ENCODE measurements around the gene ZBTB7A. TPM values are rescaled to one million over a fixed set of nuclear protein-coding genes. Genes with fewer than 3 reads are reported as not detected.

ZBTB7A gene
- total RNA-seq, 1 experiment from 2014 or later = 49.5 TPM

GRCh38 chr19:4030981-4031380 lies 35.7 kb downstream of the ZBTB7A start:
- no peaks in the 10 kb centered on the region for H3K4me1 ChIP-seq (ENCODE audit: control insufficient read depth in 1 of 2, insufficient read depth in 2 of 2, low read length in 2 of 2)
- no peak overlapping the region for H2AFZ ChIP-seq (ENCODE audit: low read depth, low read length, poor library complexity, severe bottlenecking)
- ChIA-PET RAD21 (ENCODE audit: low non-redundant PET in 1 of 2, low total read pairs in 2 of 2, uncharacterized antibody in 2 of 2, unreplicated experiment in 2 of 2) (no interaction called here), CTCF (no interaction called here), POLR2A (no interaction called here)
- DNase-seq (ENCODE audit: low read depth, low spot score) (no peak), ATAC-seq (no peak)
- no peak overlapping the region for H3K27ac ChIP-seq (ENCODE audit: low read depth, low read length)
- no peak overlapping the region for H3K4me2 ChIP-seq (ENCODE audit: low read length)
- no peaks in the 10 kb centered on the region for H3K9me3 ChIP-seq (ENCODE audit: control insufficient read depth in 1 of 2, insufficient read depth in 1 of 2, low read depth in 1 of 2, low read length in 2 of 2)
- intact Hi-C loops (cut with micrococcal nuclease) = no loop called here
- no peak overlapping the region for H3K9ac ChIP-seq (ENCODE audit: low read length)
- no peaks in the 10 kb centered on the region for H3K27me3 ChIP-seq (ENCODE audit: insufficient read depth, low read length)
- H4K20me1 ChIP-seq (ENCODE audit: insufficient read depth) = no peaks in the 10 kb centered on the region
- no peaks in the 10 kb centered on the region for H3K9me2 ChIP-seq (ENCODE audit: insufficient read depth)
- no peaks in the 10 kb centered on the region for H3K79me2 ChIP-seq (ENCODE audit: insufficient read depth, low read length)
- H3K36me3 ChIP-seq (ENCODE audit: control insufficient read depth in 1 of 2, insufficient read depth in 2 of 2, low read length in 2 of 2) = peaks cover 3 to 18% of the 10 kb centered on the region in 2 experiments
- BruUV-seq (replicated peaks) = no TSS peak
- TF ChIP-seq JUND (IDR thresholded peaks at IDR 0.05) (no peak), ATF3 (IDR thresholded peaks at IDR 0.05) (no peak), RAD21 (IDR thresholded peaks at IDR 0.05; ENCODE audit: low read depth) (no peak), REST (IDR thresholded peaks at IDR 0.05; ENCODE audit: low read depth) (no peak), POLR2A (IDR thresholded peaks at IDR 0.05; ENCODE audit: borderline replicate concordance, extremely low read depth, insufficient read depth, insufficient read length) (no peak), ZFX (IDR thresholded peaks at IDR 0.05) (no peak), SP1 (IDR thresholded peaks at IDR 0.05; ENCODE audit: low read depth) (no peak), CBX3 (IDR thresholded peaks at IDR 0.05; ENCODE audit: low read depth) (no peak), TCF7L2 (IDR thresholded peaks at IDR 0.05; ENCODE audit: borderline replicate concordance, extremely low read depth, insufficient read depth, insufficient read length) (no peak), CTCF (IDR thresholded peaks at IDR 0.05 in 2 of 3, conservative IDR thresholded peaks at IDR 0.05 in 1 of 3; ENCODE audit: borderline replicate concordance in 1 of 3, insufficient read depth in 1 of 3, low read depth in 2 of 3, low read length in 2 of 3) (no peak), SIN3A (IDR thresholded peaks at IDR 0.05; ENCODE audit: low read depth) (no peak), ZNF274 (IDR thresholded peaks at IDR 0.05; ENCODE audit: low read depth, low read length) (no peak), POLR2AphosphoS5 (IDR thresholded peaks at IDR 0.05; ENCODE audit: low read depth, low read length) (no peak), EZH2phosphoT487 (IDR thresholded peaks at IDR 0.05; ENCODE audit: borderline replicate concordance) (no peak)
- H3K4me3 ChIP-seq (replicated peaks in 1 of 2; ENCODE audit: low read depth in 1 of 2, low read length in 2 of 2) = no peak overlapping the region
